NB4 (cell line): ENCODE measurements around the gene KLF4.

Experiments used
- CTCF ChIP-seq: IDR thresholded peaks from one replicate; pipeline ENCODE4 v1.5.1; 2012; ENCODE audit warnings: low read depth, low read length
- MAX ChIP-seq: IDR thresholded peaks from 2 replicates; pipeline ENCODE4 v1.6.1; 2011; ENCODE audit warnings: low read depth, low read length
- POLR2A ChIP-seq: IDR thresholded peaks from 2 replicates; pipeline ENCODE4 v1.6.1; 2011; ENCODE audit warnings: mild to moderate bottlenecking; ENCODE audit not compliant: insufficient read length; ENCODE audit errors: extremely low read depth

GRCh38 chr9:107446491-107446890 lies 43.1 kb downstream of the KLF4 start:
- TF ChIP-seq POLR2A: no peak
- no peak for TF ChIP-seq MAX
- TF ChIP-seq CTCF: no peak
